MM.1S (cell line): ENCODE results near the gene FCRL5.

Experiments
- CTCF ChIP-seq: fragments of 300-600 bp; sonication (generic); IDR thresholded peaks from 2 replicates; pipeline ENCODE4 v1.5.1; 2016; ENCODE audit warnings: antibody characterized with exemption, low read length, mixed read lengths
- EZH2phosphoT487 ChIP-seq: fragments of 300-600 bp; sonication (generic); IDR thresholded peaks from 2 replicates; pipeline ENCODE4 v1.6.1; 2018; ENCODE audit warnings: antibody characterized with exemption, low read length

GRCh38 chr1:157482174-157482573 lies 70.1 kb downstream of the FCRL5 start:
- no peak for TF ChIP-seq CTCF
- TF ChIP-seq EZH2phosphoT487, result no peak
